Left cardiac atrium (tissue), 4 donors: ENCODE measurements around the gene MICAL1. TPM values are rescaled to one million over a fixed set of nuclear protein-coding genes. Genes with fewer than 3 reads are reported as not detected.

Source experiments
- ATAC-seq, 2 donors: fragments of 200-7000 bp; cut with Tn5 transposase; one replicate each; pipeline ENCODE4 v1.9.1; 2020; ENCODE audit warnings: mild to moderate bottlenecking in 2 of 2, moderate library complexity in 2 of 2
- DNase-seq: peaks from one replicate; pipeline ENCODE4 v3.0.0-alpha.2; 2020
- intact Hi-C, 2 donors: fragments of 100-400 bp; cut with DNase I; formaldehyde crosslinking; loops; one replicate each; pipeline versions ENCODE4 v1.14.1 to v1.15.1; 2022 to 2023
- total RNA-seq, 2 donors: library from RNA; stranded (reverse); fragmentation: NEBNext Ultra II Directional; extraction: Animal tissue kit (Norgen Biotek cat#: 25700); gene quantifications; one replicate each; pipeline ENCODE4 v1.2.1, GENCODE V29; 2021
- donor health status: DM: no; HTN: yes; CAD: no.
- donor health status: DM: no; HTN: yes; CAD: no; lungs with severe emphysema.
- donor health status: DM: yes; HTN: yes; CAD: no.
- donor health status: Dilated cardiomyopathy.

The MICAL1 gene
- total RNA-seq, 2 donors from 2014 or later: 9.8 to 9.9 TPM

DNA sequence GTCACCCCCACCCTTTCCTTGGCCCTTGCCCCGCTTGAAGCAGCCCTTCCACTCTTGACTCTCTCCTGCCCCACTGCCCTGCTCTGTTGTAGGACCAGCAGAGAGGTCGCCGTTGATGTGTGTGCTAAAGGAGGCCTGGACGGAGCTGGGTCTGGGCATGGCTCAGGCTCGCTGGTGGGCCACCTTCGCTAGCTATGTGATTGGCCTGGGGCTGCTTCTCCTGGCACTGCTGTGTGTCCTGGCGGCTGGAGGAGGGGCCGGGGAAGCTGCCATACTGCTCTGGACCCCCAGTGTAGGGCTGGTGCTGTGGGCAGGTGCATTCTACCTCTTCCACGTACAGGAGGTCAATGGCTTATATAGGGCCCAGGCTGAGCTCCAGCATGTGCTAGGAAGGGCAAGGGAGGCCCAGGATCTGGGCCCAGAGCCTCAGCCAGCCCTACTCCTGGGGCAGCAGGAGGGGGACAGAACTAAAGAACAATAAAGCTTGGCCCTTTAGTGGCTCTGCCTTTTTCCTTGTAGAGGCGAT, 12.1 kb downstream of the MICAL1 start:
- intact Hi-C loops: no loop called here
- no peak for DNase-seq
- ATAC-seq: no peak

DNA sequence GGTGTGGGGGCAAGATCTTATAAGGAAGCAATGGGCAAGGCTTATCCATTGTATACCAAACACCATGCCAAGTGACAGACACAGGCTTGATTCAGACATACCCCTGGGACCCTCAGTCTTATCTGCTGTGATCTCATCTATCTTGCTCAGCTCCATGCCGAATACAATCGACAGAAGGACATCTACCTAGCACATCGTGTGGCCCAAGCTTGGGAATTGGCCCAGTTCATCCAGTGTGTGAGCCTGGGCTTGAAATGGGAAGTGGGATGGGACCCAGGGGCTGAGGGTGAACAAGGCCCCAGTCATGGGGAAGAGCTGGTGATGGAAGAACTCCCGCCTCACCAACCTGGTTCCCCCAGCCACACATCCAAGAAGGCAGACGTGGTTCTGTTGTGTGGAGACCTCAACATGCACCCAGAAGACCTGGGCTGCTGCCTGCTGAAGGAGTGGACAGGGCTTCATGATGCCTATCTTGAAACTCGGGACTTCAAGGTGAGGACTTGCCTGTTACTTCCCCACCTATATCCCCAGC, 13.1 kb downstream of the MICAL1 start:
- intact Hi-C loops: no loop called here
- no peak for DNase-seq

DNA sequence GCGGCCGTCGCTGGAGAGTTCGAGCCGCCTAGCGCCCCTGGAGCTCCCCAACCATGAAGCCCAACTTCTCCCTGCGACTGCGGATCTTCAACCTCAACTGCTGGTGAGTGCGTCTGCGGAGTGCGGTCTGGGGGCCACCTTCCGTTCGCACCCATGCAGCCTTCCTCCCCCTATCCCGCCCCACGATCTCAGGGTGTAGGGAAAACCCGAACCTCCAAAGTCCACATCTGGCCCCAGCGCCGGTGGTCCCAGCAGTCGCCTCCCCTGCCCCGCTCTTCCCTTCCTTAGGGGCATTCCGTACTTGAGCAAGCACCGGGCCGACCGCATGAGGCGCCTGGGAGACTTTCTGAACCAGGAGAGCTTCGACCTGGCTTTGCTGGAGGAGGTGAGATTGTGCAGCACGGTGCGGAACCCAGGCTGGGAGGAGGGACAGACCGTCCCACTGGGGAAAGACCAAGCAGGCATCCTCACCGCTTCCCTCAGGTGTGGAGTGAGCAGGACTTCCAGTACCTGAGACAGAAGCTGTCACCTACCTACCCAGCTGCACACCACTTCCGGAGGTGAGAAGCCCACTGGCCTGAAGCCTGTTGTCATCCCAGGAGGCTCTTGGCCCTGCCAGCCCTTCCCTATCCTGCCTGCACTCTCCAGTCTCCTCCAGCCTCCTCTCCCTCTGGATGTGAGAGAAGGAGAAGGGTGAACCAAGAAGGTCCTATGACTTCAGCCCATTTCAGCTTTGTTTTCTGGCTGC, 14.3 kb downstream of the MICAL1 start:
- peak; percentile 35 to 53 for ATAC-seq
- intact Hi-C loops: no loop called here
- peak; percentile 60 for DNase-seq

More for the DNA sequence above, 13.1 kb downstream of the MICAL1 start:
- ATAC-seq: no peak

DNA sequence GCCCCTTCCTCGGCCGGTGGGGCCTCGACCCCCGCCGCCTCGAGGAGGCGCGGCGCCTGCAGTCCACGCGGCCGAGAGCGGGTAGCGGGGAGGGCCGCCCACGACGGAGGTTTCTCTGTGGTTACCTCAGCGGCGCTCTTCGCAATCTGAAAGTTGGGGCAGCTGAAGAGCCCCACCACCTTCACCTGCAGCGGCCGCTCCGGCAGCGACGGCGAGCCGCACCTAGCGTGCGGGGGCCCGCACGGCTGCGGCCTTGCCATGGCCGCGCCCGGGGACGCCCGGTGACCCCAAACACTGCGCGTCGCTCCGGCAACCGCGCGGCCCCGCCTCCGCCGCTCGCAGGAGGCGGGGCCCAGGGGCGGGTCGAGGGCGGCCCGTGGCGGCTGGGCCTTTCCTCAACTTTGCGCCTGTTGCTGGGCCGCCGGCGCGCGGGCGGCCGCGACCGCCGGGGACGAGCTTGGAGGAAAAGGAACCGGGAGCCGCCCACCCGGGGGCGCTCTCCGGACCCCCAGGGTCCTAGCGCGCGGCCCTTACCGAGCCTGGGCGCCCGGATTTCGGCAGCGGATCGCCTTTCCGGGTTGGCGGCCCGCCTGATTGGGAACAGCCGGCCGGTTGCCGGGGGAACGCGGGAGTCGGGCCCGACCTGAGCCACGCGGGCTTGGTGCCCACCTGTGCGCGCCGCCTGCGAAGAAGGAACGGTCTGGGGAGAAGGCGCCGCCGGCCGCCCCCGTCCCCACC, 15.1 kb downstream of the MICAL1 start, which contains the start of the genes PPIL6 and SMPD2:
Gene PPIL6 (minus strand): TSS at position 298 of the 738 bp plus-strand sequence. CDS start 38 bp downstream, at position 260.
Gene SMPD2 (plus strand): TSS at position 394 of the 738 bp plus-strand sequence. CDS start 398 bp downstream, outside the sequence.
- intact Hi-C loops: no loop called here
- DNase-seq (peak; percentile 92), ATAC-seq (peak; percentile 96 to 97)

DNA sequence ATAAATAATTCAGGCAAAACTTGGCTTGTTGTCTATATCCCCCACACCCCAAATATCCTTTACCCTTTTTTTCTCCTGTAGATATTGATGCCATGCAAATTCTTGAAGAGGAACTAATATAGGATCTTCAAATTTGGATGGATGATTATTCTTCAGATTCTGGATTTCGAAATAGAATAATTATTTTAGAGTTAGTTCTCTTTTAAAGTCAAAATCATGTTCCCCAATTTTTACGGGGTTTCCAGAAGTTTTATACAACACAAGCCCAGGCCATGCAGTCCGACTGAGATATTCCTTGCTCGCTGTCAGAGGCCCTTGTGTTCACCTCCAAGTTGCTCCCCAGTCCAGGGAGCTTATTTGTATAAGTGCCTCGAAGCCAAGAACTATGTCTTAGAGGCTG, 19.5 kb downstream of the MICAL1 start:
- no peak for ATAC-seq
- no peak for DNase-seq
- intact Hi-C loops: loop anchor here in 1 of 2 donors (5.0 kb wide), 1 partner anchor 49 kb away; no protein-coding TSS in a partner anchor

DNA sequence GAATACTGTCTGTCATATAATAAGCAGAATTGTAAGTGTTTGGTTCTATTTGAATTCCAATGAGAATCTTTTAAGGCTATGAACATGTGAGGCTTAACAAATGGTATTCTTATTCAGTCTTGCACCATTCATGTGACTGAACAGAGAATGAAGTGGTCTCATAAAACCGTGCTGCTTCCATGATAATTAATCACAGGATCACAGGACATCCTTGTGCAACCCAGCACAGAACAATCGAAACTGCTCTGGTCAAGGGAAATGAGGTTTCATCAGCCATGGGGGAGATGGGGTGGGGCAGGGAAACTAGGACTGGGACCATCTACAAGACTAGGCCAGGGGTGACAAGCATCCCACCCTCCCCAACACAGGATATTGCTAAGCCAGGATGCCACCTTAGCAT, 21.1 kb downstream of the MICAL1 start:
- intact Hi-C loops: no loop called here
- no peak for DNase-seq
- no peak for ATAC-seq

DNA sequence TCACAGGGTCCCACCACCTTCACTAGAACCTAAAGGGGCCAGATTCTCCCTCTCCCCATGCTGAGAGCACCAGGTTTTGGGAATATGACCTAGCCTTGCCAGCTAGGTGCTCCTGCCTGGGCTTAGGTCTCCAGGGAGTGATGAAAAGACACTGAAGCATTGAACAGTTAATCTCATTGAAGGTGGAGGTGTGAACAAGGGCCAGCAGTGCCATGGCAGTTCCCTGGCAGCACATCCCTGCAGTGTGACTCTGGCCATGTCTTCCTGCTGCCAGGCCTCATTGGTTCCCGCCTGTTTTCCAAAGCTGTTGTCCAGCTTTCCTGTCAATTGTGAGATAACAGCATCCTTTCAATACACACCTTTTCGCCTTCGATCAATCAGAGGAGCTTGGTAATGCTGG, 26.1 kb downstream of the MICAL1 start:
- ATAC-seq (no peak), DNase-seq (no peak)
- intact Hi-C loops: no loop called here

DNA sequence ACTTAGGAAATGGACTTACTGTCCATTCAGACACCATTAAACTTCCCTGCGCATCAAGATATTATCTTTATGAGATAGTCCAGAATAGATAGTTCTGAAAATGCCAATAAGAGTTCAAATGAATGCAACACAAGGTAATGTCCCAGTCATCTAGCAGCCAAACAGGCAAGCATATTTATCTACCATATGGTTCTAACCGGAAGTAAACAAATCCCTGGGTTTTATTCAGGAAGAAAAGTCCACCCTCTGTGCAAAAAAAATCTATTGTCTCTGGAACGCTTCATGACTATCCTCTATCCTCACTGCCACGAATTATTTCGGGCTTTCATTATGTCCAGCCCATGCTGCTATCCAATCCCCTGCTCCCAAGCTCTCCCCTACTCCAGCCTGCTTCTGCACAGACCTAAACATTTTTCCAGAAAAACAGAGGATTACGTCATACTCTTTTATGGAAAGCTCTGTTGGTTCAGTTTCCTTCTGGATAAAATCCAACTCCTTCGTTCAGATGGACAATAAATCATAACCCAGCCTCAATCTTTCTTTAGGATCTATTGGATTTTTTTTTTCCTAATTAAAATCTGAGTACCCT, 26.6 kb downstream of the MICAL1 start:
- intact Hi-C loops: no loop called here

DNA sequence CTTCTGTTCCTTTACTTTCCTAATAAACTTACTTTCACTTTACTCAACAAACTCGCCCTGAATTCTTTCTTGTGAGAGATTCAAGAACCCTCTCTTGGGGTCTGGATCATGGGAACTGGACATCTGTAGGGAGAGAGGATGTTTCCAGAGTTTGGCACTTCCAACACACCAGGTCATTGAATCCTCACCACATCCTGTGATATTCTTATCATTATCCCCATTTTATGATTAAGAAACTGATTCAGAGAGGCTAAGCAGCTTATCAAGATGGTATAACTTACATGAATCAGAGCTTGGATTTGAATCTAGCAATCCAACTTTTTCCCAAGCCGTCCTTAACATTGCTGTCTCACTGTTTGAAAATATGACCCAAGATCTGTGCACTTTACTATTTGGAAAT, 30.6 kb downstream of the MICAL1 start:
- intact Hi-C loops: no loop called here
- ATAC-seq: no peak

More for the DNA sequence above, 26.6 kb downstream of the MICAL1 start:
- ATAC-seq (peak in 1 of 2 donors; percentile 75), DNase-seq (no peak)

DNA sequence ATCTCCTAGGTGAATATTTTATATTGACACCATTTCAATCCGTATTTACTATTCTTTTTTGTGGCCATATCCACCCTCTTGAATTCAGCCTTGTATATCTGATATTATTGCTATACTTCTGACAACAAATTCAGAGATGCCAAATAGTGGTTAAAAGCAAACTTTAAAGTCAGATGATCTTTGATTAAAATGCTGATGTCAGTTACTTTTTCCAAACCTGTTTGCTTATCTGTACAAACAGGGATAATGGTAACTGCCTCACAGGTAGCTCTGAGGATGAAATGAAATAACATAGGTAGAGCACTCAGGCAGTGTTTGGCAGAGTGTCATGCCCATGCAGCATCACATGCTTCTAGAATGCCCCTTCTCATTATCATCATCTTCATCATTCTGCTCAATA, 34.4 kb downstream of the MICAL1 start:
- ATAC-seq: no peak
- intact Hi-C loops: no loop called here
- no peak for DNase-seq

More for the DNA sequence above, 30.6 kb downstream of the MICAL1 start:
- DNase-seq: no peak

DNA sequence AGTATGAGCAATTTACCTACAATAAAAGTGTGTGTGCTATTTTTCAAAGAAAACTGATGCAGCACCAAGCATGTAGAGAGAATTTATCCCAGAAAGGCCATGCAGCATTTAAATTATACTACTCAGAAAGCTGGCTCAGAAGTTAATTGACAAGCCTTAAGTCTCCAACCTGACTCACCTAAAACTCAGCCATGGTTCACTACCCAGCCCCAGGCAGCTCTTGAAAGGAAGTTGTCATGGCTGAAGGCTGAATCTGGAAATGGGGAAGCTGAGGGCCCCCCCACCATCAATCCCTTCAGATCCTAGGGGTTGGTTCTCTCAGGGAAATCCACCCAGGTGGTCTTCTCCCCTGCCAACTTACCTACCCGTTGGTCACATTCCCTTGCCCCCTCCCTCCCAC, 34.8 kb downstream of the MICAL1 start:
- intact Hi-C loops: no loop called here
- no peak for ATAC-seq
- no peak for DNase-seq

DNA sequence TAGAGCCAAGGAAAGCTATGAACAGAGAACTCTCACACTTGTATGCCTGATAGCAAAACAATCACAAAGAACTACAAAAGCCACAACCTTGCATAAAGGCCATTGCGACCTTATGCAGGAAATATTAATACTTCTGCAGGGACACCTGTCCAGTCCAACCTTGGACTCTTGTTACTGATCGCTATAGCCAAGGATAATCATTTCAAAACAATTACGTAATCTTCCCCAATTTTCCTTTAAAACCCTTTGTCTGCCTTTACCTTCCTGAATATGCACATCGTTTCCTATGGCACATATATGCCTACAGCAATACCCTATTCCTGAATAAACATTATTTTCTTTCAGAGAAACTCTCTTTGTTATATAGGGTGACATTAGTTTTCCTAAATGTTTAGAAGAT, 37.9 kb downstream of the MICAL1 start:
- intact Hi-C loops: no loop called here
- DNase-seq (no peak), ATAC-seq (no peak)

DNA sequence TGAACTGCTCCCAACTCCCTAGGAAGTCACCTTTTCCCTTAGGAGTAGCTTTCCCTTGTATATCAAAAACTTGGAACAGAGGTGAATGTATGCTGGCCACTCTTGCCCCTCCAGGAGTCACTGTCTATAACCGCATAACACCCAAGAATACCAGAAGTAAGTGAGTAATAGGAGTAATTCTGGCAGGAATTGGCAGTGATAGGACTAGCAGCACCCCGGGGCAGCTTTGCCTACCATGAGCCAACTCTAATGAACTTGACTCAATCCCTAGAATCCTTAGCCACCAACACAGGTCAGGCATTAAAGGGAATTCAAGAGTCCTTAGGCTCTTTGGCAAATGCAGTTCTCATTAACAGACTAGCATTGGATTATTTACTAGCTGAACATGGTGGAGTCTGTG, 44.5 kb downstream of the MICAL1 start:
- intact Hi-C loops: no loop called here
- DNase-seq (no peak), ATAC-seq (no peak)

DNA sequence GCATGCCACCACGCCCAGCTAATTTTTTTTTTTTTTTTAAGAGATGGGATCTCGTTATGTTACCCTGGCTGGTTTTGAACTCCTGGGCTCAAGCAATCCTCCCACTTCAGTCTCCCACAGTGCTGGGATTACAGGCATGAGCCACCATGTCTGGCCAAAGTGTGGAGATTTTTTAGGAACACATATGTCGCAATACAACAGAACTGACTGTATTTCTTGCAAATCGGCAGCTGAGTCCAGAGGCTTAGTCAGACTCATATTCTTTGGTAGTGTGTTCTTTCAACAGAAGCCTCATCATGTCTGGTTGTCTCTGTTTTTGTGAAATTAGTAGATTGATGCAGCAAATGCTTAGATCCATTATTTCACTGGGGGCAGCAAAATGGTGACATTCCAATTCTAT, 49.4 kb downstream of the MICAL1 start:
- intact Hi-C loops: no loop called here
- ATAC-seq (peak in 1 of 2 donors; percentile 44), DNase-seq (no peak)

DNA sequence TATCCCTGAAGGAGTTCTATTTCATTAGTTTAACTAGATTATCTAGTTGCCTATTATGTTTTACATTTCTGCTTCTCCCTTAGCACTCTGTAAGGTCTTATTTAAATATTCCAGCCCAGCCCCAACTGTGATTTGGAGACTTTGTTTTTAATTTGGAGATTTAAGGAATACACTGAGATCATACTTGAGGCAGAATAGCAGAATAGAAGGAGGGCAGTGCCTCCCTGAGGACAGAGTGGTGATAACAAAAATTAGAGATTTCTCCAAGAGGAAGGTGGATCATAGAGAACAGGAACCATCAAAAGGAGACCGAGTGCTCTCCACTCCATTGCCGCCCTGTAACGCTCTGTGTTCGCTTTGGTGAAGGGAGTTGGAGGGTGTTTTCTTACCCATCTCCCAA, 58.6 kb downstream of the MICAL1 start:
- peak in 1 of 2 donors; percentile 59 for ATAC-seq
- intact Hi-C loops: no loop called here
- no peak for DNase-seq

DNA sequence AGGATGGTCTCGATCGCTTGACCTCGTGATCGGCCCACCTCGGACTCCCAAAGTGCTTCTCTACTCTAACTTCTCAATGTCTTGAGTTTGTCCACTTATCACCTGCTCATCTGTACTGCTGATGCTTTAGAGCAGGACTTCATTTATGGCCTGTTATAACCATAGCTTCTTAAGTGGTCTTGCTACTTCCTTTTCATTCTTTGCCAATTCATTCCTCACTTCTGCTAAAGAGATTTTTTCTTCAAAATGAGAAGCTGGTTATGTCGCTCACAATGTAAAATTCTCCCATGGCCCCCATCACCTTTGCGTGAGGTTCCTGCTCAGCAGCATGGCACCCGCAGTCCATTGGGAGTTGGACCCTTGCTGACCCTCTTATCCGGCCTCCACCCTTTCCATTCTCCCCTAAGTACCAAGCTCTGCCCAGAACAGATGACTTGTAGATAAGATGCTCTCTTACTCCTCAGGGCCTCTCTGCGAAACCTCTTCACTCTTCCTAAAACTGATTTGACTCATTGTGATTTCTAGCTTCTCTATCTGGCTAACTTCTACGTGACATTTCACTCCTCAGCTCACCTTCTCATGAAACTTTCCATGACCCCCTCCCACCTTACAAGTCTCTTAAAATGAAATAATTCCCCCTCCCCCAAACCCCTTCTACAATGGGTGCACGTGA, 59.4 kb downstream of the MICAL1 start:
- no peak for ATAC-seq
- no peak for DNase-seq
- intact Hi-C loops: no loop called here
